Liver (tissue), 3 donors: ENCODE results near the gene RBM22.

Experiments
- CTCF ChIP-seq: fragments of 150-350 bp; IDR thresholded peaks from 2 replicates; pipeline ENCODE4 v1.5.1; 2017; ENCODE audit warnings: improper control_type of control experiment, low read depth, low read length; ENCODE audit not compliant: missing input control
- EGR1 ChIP-seq, 2 donors: IDR thresholded peaks; 2 replicates each; pipeline ENCODE4 v1.6.1; 2016 to 2018; ENCODE audit warnings: antibody characterized with exemption in 2 of 2, low read depth in 2 of 2
- FOXA1 ChIP-seq: IDR thresholded peaks from 2 replicates; pipeline ENCODE4 v1.6.1; 2016; ENCODE audit warnings: antibody characterized with exemption
- FOXA2 ChIP-seq: IDR thresholded peaks from 2 replicates; pipeline ENCODE4 v1.6.1; 2016; ENCODE audit warnings: antibody characterized with exemption
- GABPA ChIP-seq, 2 donors: IDR thresholded peaks in 1 of 2; conservative IDR thresholded peaks in 1 of 2; 2 replicates each; pipeline ENCODE4 v1.6.1; 2016; ENCODE audit warnings: antibody characterized with exemption in 2 of 2, mild to moderate bottlenecking in 1 of 2, moderate library complexity in 1 of 2
- HNF4G ChIP-seq: IDR thresholded peaks from 2 replicates; pipeline ENCODE4 v1.6.1; 2016; ENCODE audit warnings: antibody characterized with exemption
- JUND ChIP-seq, 2 donors: IDR thresholded peaks; 2 replicates each; pipeline ENCODE4 v1.6.1; 2016; ENCODE audit warnings: antibody characterized with exemption in 2 of 2
- MAX ChIP-seq: IDR thresholded peaks from 2 replicates; pipeline ENCODE4 v1.6.1; 2016; ENCODE audit warnings: antibody characterized with exemption
- SP1 ChIP-seq: IDR thresholded peaks from 2 replicates; pipeline ENCODE4 v1.6.1; 2018; ENCODE audit warnings: antibody characterized with exemption, mild to moderate bottlenecking
- YY1 ChIP-seq: IDR thresholded peaks from 2 replicates; pipeline ENCODE4 v1.6.1; 2016; ENCODE audit warnings: antibody characterized with exemption, mild to moderate bottlenecking
- ZBTB33 ChIP-seq: IDR thresholded peaks from 2 replicates; pipeline ENCODE4 v1.6.1; 2016; ENCODE audit warnings: antibody characterized with exemption
- TF ChIP-seq, protein P1 (sequence below): IDR thresholded peaks from 2 replicates; pipeline ENCODE4 v1.6.1; 2016; ENCODE audit warnings: antibody characterized with exemption, mild to moderate bottlenecking
- TF ChIP-seq, protein P2 (sequence below): IDR thresholded peaks from 2 replicates; pipeline ENCODE4 v1.6.1; 2016; ENCODE audit warnings: antibody characterized with exemption
- donor health status: healthy.
- donor health status: healthy.

- no peak for TF ChIP-seq CTCF
- no peak for TF ChIP-seq JUND (IDR thresholded peaks at IDR 0.05)
- no peak for TF ChIP-seq FOXA2
- TF ChIP-seq, protein P1, sequence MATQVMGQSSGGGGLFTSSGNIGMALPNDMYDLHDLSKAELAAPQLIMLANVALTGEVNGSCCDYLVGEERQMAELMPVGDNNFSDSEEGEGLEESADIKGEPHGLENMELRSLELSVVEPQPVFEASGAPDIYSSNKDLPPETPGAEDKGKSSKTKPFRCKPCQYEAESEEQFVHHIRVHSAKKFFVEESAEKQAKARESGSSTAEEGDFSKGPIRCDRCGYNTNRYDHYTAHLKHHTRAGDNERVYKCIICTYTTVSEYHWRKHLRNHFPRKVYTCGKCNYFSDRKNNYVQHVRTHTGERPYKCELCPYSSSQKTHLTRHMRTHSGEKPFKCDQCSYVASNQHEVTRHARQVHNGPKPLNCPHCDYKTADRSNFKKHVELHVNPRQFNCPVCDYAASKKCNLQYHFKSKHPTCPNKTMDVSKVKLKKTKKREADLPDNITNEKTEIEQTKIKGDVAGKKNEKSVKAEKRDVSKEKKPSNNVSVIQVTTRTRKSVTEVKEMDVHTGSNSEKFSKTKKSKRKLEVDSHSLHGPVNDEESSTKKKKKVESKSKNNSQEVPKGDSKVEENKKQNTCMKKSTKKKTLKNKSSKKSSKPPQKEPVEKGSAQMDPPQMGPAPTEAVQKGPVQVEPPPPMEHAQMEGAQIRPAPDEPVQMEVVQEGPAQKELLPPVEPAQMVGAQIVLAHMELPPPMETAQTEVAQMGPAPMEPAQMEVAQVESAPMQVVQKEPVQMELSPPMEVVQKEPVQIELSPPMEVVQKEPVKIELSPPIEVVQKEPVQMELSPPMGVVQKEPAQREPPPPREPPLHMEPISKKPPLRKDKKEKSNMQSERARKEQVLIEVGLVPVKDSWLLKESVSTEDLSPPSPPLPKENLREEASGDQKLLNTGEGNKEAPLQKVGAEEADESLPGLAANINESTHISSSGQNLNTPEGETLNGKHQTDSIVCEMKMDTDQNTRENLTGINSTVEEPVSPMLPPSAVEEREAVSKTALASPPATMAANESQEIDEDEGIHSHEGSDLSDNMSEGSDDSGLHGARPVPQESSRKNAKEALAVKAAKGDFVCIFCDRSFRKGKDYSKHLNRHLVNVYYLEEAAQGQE, result no peak
- TF ChIP-seq, protein P2, sequence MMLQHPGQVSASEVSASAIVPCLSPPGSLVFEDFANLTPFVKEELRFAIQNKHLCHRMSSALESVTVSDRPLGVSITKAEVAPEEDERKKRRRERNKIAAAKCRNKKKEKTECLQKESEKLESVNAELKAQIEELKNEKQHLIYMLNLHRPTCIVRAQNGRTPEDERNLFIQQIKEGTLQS, result no peak
- no peak for TF ChIP-seq FOXA1
- no peak for TF ChIP-seq EGR1 (IDR thresholded peaks at IDR 0.05; ENCODE audit: low read depth in 2 of 2)
- TF ChIP-seq MAX, result no peak
- no peak for TF ChIP-seq GABPA (IDR thresholded peaks at IDR 0.05 in 1 of 2, conservative IDR thresholded peaks at IDR 0.05 in 1 of 2)
- TF ChIP-seq YY1, result no peak
- no peak for TF ChIP-seq ZBTB33
- TF ChIP-seq SP1, result no peak
- no peak for TF ChIP-seq HNF4G
Observed at GRCh38 chr5:150655221-150655620, 45.6 kb downstream of the RBM22 start.
